OCI-LY1 (cell line): Measurements from ENCODE around the gene KLRD1.

Experiments used
- CTCF ChIP-seq: fragments of 200-600 bp; sonication (generic), shearing (Covaris generic); IDR thresholded peaks from 2 replicates; pipeline ENCODE4 v1.5.1; 2017; ENCODE audit warnings: mild to moderate bottlenecking, antibody characterized with exemption, low read length, moderate library complexity, mixed read lengths
- EZH2 ChIP-seq: fragments of 200-600 bp; sonication (generic), shearing (Covaris generic); IDR thresholded peaks from 2 replicates; pipeline ENCODE4 v1.8.0; 2017; ENCODE audit warnings: borderline replicate concordance, mixed run types, mild to moderate bottlenecking, antibody characterized with exemption, low read length, moderate library complexity, mixed read lengths

GRCh38 chr12:10285919-10286318 lies 21.8 kb upstream of the KLRD1 start:
- TF ChIP-seq EZH2 (no peak), CTCF (no peak)
